Measurements from ENCODE around the gene SPIN2B. TPM values are rescaled to one million over a fixed set of nuclear protein-coding genes. Genes with fewer than 3 reads are reported as not detected.
"Not testable (repeated sequence)": the region's sequence is repeated elsewhere in the genome, so short reads cannot be mapped to it uniquely, and the experiment has no call there.

SPIN2B gene
- total RNA-seq, 2 donors from 2014 or later, result 5.7 TPM

DNA sequence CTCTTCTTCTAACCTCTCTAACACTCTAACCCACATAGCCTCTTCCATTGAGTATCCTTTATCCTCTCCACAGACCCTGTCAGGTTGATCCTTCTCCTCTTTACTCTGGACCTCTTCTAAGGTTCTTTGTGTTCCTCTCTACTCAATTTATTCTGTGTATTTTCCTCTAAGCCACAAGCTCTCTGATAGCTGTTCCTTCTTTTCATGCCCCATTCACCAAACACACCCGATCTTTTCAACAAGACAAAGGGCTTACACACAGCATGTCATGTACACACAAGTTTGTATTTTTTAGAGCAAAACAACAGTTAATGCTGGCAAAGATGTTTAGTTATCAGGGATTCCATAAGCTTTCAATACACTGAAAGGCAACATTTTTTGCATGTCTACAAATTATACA, 1.9 kb downstream of the SPIN2B start:
- Histone ChIP-seq H3K9me3 (no peaks in the 10 kb centered on the region), H3K27ac (no peak overlapping the region), H3K36me3 (no peaks in the 10 kb centered on the region), H3K27me3 (no peaks in the 10 kb centered on the region), H3K4me1 (no peaks in the 10 kb centered on the region), H3K4me3 (no peak overlapping the region)
- DNase-seq (ENCODE audit: low spot score), result no peak
- TF ChIP-seq, protein P1, sequence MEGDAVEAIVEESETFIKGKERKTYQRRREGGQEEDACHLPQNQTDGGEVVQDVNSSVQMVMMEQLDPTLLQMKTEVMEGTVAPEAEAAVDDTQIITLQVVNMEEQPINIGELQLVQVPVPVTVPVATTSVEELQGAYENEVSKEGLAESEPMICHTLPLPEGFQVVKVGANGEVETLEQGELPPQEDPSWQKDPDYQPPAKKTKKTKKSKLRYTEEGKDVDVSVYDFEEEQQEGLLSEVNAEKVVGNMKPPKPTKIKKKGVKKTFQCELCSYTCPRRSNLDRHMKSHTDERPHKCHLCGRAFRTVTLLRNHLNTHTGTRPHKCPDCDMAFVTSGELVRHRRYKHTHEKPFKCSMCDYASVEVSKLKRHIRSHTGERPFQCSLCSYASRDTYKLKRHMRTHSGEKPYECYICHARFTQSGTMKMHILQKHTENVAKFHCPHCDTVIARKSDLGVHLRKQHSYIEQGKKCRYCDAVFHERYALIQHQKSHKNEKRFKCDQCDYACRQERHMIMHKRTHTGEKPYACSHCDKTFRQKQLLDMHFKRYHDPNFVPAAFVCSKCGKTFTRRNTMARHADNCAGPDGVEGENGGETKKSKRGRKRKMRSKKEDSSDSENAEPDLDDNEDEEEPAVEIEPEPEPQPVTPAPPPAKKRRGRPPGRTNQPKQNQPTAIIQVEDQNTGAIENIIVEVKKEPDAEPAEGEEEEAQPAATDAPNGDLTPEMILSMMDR (IDR thresholded peaks at IDR 0.05), result no peak

DNA sequence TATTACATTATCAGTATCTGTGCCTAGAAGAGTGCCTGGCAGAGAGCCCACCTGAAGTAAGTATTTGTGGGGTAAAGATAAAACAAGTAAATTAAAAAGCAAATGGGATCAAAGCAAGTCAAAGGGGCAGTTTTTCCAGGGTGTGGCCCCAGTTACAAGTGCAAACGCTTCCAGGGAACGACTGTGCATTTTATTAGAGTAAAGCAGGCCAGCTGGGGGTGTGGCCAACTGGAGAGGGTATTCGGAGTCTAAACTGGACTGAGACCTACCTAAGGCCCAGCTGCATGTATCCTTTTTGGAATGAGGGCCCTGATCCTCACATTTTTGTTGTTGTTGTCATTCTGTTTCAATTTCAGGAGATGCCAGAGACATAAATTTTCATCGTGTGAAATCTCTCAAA, 3.8 kb downstream of the SPIN2B start:
- H3K4me1 ChIP-seq, H3K4me3 ChIP-seq: not testable (repeated sequence)

DNA sequence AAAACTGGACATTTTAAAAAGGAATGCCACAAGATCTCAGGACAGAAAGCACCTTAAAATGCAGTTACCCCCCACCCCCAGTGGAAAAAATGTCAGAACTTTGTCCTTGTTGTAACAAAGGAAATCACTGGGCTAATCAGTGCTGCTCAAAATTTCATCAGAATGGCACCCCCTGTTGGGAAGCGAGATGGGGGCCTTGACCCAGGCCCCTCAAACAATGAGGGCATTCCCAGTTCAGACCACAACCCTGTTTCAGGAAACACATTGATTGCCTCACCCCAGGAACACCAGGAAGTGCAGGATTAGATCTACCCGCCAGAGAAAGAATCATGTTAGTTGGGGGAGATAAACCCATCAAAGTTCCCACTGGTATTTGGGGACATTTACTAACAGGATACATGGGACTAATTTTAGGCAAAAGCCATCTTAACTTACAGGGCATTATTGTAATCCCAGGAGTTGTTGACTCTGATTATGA, 16.4 kb downstream of the SPIN2B start:
- H3K9me3 ChIP-seq, result peaks cover 0 to 7% of the 10 kb centered on the region in 2 donors
- no peaks in the 10 kb centered on the region for H3K27me3 ChIP-seq
- TF ChIP-seq, protein P1 (IDR thresholded peaks at IDR 0.05), result no peak
- no peak for DNase-seq (ENCODE audit: low spot score)
- no peak overlapping the region for H3K4me3 ChIP-seq
- H3K27ac ChIP-seq, result no peak overlapping the region
- H3K4me1 ChIP-seq, result no peaks in the 10 kb centered on the region
- H3K36me3 ChIP-seq, result no peaks in the 10 kb centered on the region

More for the DNA sequence above, 3.8 kb downstream of the SPIN2B start:
- not testable (repeated sequence) for H3K27ac ChIP-seq; H3K27me3 ChIP-seq; H3K9me3 ChIP-seq; H3K36me3 ChIP-seq; DNase-seq (ENCODE audit: low spot score)

DNA sequence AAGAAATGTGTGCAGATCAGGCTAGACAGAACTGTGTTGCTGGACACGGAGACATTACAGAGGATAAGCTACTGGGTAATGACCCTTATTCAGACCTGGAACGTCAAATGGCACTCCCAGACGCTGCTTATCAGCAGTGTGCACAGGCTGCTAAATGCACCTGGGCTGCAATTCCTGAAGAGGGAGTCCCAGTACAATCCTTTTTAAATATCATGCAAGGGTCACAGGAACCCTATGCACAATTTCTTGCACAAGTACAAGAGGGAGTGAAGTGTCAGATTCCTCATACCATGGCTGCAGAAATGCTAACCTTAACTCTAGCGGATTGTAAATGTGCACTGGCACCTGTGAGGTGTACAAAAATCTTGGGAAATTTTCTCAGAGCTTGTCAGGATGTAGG, 16.9 kb downstream of the SPIN2B start:
- Histone ChIP-seq H3K27me3 (no peaks in the 10 kb centered on the region), H3K27ac (no peak overlapping the region), H3K4me3 (no peak overlapping the region), H3K9me3 (peaks cover 0 to 12% of the 10 kb centered on the region in 2 donors), H3K4me1 (no peaks in the 10 kb centered on the region), H3K36me3 (no peaks in the 10 kb centered on the region)
- no peak for DNase-seq (ENCODE audit: low spot score)
- TF ChIP-seq, protein P1 (IDR thresholded peaks at IDR 0.05), result no peak

DNA sequence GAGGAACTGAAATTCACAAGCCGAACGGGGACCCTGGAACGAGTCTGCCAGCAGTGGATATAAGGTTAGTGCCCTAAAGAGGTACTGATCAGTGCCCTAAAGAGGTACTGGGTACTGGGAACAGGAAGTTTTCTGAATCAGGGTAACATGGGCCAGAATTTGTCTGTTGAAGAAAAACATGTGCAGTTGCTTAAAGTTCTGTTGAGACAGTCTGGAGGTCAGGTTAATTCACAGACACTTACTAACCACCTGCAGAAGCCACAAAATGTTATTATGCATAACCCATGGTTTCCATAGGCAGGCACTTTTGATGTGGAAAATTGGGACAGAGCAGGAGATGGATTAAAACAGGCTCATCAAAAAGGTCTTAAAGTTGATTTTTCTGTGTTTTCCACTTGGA, 17.9 kb downstream of the SPIN2B start:
- Histone ChIP-seq H3K27ac (no peak overlapping the region), H3K36me3 (no peaks in the 10 kb centered on the region), H3K9me3 (peaks cover 0 to 22% of the 10 kb centered on the region in 2 donors), H3K4me1 (no peaks in the 10 kb centered on the region), H3K4me3 (no peak overlapping the region), H3K27me3 (no peaks in the 10 kb centered on the region)
- TF ChIP-seq, protein P1 (IDR thresholded peaks at IDR 0.05), result no peak
- DNase-seq (ENCODE audit: low spot score), result no peak

DNA sequence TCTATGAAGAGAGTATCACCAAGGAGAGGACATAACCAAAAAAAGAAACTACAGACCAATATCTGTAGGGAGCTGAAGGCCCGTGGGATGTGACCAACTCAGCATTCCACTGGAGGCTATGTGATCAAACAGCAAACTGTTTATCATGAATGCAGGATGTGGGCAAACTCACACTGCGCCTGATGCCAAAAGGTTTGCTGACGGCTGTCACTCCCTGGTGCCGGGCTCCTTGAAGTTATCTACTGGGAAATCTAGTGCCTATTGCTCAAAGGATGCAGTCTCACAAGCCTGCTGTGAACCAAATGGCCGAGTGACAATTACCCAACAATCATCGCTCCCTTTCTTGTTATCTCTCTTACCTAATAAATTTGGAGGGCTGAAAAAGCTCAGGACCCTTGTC, 18.4 kb downstream of the SPIN2B start:
- not testable (repeated sequence) for DNase-seq (ENCODE audit: low spot score); H3K4me3 ChIP-seq; H3K27ac ChIP-seq; H3K27me3 ChIP-seq; H3K4me1 ChIP-seq; H3K36me3 ChIP-seq
- peaks cover 0 to 24% of the 10 kb centered on the region in 2 donors for H3K9me3 ChIP-seq

DNA sequence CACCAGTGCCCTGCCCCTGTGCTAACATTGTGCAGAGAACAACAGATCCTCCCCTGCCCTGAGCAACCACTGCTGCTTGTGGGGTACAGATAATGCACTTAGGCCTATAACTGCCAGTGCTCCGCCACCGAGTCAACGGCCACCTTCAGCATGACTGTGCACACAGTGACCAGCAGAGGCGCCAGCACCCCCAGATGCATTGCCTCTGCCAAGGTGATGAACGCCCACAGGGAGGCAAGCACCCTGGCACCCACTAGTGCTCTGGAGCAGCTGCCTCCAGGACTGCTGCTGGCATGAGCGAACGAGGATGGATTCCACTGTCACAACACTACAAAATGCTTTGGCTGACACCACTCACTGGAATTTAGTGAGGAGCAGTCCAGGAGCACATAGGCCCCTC, 38.2 kb downstream of the SPIN2B start:
- H3K27me3 ChIP-seq, result no peaks in the 10 kb centered on the region
- H3K4me1 ChIP-seq, result no peaks in the 10 kb centered on the region
- H3K27ac ChIP-seq, result no peak overlapping the region
- TF ChIP-seq, protein P1 (IDR thresholded peaks at IDR 0.05), result no peak
- DNase-seq (ENCODE audit: low spot score), result no peak
- H3K9me3 ChIP-seq, result no peaks in the 10 kb centered on the region
- H3K4me3 ChIP-seq, result no peak overlapping the region
- H3K36me3 ChIP-seq, result no peaks in the 10 kb centered on the region

Measured in right atrium auricular region (tissue), 2 donors.